SH-SY5Y (cell line): ENCODE measurements around the gene PAX3.

ENCODE experiments used
- GATA2 ChIP-seq: IDR thresholded peaks from 2 replicates; pipeline ENCODE4 v1.6.1; 2011; ENCODE audit warnings: mild to moderate bottlenecking, low read depth, low read length
- GATA3 ChIP-seq: IDR thresholded peaks from 2 replicates; pipeline ENCODE4 v1.6.1; 2011; ENCODE audit warnings: low read depth, mild to moderate bottlenecking, low read length, moderate library complexity

Gene PAX3

DNA sequence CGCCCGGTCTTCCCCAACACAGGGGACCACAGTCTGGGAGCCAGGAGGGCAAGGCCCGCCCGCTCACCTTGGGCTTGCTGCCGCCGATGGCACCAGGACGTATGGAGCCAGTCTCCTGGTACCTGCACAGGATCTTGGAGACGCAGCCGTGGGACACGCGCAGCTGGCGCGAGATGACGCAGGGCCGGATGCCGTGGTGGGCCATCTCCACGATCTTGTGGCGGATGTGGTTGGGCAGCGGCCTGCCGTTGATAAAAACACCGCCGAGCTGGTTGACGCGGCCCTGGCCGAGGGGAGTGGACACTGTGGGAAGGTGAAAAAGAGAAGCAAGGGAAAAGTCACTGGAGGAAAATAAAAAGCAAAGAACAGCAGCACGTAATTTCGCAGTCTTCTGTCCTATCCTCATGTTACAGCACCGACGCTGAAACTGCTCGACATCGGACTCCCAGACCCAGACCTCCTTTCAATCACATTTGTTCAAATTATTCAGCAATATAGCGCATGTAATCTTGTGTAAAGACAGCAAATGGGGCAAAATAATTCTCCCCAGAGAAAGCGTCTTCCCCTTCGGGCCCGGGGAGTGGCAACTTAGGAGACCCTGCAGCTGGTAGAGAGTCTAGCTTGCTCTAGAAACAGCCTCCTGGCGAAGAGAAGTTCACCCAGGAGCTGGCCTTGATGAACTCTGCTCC, 1.7 kb downstream of the PAX3 start:
- TF ChIP-seq GATA3: no peak
- TF ChIP-seq GATA2: no peak

DNA sequence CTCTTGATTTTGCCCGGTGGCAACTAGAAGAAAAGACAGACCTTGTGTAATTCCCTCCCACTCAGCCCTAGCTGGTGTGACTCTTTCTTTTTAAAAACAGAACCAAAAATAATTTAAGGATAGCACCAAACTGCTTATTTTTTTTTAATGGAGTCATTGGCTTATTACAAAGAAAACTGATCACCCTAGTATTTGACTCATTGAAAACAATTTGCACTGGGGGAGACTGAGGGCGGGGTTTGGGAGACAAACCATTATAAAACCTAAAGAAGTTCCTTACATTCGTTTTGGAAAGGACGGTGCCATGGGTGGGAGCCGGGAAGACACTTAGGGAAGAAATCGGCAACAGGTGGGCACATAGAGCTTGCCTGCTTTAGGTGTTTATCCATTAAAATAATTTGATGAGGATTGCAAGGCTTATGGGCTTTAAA, 2.5 kb downstream of the PAX3 start:
- TF ChIP-seq GATA3 (no peak), GATA2 (no peak)

DNA sequence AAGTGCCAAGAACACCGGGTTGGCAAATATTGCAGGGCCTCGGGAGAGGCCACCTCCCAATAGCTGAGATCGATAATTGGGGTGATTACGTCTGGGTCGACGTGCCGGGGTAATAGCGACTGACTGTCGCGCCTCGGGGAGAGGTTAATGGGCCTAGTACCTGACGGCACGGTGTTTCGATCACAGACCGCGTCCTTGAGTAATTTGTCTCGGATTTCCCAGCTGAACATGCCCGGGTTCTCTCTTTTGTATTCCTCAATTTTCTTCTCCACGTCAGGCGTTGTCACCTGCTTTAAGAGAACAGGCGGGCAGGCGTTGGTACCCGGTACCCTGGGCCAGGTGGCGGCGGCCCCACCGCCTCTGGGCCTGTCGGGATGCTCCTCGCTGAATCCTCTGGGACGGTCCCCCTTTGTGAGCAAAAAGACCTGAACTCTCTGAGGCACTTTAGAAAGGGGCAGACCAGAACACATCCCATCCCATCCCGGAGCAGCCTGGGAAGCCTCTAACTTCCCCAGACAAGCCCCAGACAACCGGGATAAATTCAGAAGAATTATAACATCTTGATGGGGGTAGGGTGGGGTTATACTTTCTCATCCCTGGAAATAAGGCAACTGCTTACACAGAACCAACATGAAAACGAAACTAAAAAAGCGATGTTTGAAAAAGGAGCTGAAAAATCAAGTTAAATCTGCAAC, 3.3 kb downstream of the PAX3 start:
- TF ChIP-seq GATA2: no peak
- TF ChIP-seq GATA3: no peak

DNA sequence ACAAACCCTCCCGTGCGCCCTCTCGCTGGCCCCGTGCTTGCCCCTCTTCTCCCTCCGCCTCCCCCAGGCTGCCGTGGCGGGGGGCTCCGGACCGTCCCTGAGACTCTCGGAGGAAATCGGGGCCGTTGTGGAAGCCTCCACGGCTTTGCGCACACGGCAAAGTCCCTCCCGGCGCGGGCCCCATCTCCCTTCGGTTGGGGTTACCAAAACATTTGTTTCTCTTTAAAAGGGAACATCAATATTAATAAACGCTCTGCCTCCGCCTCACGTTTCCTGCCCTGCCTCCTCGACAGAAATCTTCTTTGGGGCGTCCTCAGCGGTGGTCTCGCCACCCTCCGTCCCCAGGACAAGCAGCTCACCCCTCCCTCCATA, 3.8 kb downstream of the PAX3 start:
- TF ChIP-seq GATA3 (no peak), GATA2 (no peak)

DNA sequence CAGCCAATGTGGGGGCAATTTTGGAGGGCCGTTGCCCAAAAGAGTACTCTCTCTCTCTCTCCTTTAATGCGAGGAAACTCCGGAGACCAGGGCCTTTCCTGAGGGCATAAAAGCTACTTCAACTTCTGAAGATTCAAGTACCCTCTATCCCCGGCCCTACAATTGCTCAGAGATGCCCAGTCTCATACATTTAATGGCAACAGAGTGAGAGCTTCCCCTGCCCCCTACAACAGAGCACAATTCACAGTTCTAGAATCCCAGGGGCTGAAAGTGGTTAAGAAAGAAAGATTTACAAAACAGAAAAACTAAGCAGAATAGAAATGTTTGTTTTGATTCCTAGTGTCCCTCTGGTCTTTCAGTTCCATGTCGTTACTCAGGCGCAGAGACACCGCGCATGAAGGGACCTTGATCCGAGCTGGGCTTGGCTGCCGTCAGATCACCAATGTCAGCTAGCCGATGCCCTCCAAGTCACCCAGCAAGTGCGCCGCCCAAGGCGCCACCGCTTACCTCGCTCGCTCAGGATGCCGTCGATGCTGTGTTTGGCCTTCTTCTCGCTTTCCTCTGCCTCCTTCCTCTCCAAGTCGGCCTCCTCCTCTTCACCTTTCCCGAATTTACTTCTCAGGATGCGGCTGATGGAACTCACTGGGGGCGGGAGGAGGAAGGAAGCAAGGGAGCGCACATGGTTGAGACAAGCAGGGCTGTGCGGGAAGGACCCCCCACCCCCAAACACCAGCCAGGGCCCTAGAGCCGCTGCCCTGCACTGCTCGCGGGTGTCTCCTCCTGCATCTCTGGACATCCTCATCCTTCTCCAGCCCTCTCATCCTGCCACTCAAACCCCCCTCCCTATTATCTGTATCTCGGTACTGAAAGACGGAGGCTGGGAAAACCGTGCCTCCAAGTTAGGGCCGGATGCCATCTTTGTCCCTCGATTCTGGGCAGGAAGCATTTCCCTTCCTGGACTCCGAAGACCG, 4.9 kb downstream of the PAX3 start:
- TF ChIP-seq GATA3: no peak
- no peak for TF ChIP-seq GATA2

DNA sequence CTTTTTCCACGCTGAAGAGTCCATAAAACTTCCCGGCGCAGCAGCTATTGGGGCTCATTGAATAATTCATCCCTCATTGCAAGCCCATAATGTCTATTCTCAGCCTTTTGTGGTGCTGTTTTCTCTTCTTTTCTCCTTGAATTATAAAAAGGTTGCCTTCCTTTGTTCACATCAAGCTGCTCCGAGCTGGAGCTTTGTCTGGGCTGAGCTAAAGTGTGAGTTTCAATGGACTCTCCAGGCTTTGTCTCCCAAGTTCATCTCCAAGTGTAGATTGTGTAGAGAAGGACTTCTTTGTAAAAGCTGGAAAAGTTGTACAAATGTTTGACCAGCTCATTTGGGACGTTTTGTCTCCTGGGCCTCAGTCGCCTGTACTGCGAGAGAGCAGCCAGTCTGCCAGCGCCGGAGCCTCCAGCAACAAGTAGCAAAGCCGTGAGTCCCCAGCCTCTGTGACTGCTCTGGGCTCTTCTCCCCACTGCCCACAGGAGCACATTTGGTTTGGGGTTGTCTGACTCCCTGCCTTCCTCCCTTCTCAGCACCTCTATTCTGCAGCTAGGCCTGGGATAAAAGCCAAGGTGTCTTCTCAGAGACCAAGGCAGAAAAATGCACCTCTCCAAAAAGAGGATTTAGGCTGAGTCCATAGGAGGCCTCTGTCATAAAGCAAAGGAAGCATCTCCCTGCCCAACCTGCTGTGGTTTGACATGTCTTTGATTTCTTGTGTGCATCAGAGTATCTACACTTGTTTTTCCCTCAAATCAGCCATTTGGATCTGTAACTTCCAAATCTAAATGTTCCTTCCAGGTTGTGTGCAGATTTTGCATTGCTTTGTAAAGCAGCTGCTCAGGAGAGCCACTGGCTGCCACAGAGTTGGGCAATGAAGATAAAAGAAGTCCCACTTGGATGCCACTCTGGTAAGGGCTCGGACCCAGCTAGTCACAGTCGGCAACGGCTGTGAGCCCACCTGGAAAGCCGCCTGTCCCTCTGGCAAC, 6.4 kb downstream of the PAX3 start:
- TF ChIP-seq GATA3 (no peak), GATA2 (no peak)

DNA sequence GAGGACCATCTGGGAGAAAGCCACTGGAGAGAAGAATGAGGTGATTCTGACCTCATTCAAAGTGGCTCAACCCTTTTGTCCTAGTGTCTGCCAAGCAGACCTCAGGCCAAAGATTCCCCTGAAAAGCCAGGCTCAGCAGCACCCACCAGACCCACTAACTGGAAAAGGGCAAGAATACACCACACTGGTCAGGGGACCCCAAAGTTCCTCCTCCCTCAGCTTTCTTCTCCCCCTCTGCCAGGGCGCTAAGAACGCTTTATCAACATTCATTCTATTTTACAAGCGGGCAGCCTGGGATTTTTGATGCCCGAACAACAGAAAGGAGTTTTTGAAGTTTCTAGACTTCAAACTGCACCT, 7.3 kb downstream of the PAX3 start:
- TF ChIP-seq GATA3: no peak
- no peak for TF ChIP-seq GATA2

DNA sequence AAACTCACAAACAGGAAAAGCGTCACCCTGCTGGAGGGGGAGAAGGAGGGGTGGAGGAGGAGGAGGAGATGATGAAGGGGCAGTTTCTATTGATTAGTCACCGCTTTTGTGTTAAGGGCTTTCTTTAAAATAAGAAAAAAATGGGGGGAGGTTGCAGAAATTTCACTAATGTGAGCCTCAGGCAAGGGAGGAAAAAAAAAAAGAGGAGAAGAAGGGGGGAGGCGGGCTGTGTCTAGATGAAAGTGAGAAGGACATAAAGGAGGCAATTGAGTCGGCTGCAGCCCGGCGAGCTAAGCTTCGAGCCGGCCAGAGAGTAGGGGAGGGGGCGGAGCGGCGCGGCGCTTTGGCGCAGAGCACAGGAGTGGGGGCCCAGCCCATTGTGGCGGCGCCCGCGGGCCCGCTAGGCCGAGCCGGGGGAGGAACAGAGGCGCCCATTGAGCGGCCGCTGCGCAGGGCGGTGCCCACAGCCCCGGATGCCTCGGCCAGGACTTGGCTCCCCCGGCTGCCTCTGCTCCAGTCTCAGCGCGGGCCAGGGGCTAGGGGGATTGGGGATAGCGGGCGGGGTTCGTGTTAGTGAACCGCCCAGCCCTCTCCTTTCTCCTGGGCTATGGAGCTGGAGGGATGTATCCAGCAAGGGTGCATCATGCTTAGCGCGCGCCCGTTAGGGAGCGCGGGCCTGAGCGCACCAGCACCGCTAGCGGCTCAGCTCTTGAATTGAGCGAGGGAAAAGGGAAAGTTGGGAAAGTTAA, 7.9 kb downstream of the PAX3 start:
- TF ChIP-seq GATA3 (no peak), GATA2 (no peak)

DNA sequence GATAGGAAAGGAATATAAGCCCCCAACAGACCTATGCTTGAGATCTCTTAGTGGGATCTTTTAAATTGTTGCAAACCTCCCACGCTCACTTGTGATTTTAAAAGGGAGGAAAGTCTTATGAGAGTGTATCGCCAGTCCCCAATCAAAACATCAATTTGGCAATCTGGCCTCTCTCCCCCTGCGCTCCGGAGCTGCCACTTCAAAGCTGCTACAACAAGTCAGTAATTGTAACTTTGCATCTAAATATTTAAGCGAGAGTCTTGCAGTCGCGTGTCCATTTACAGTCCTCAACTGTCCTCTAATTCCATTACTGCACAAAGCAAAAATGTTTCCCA, 8.4 kb downstream of the PAX3 start:
- TF ChIP-seq GATA3 (no peak), GATA2 (no peak)

DNA sequence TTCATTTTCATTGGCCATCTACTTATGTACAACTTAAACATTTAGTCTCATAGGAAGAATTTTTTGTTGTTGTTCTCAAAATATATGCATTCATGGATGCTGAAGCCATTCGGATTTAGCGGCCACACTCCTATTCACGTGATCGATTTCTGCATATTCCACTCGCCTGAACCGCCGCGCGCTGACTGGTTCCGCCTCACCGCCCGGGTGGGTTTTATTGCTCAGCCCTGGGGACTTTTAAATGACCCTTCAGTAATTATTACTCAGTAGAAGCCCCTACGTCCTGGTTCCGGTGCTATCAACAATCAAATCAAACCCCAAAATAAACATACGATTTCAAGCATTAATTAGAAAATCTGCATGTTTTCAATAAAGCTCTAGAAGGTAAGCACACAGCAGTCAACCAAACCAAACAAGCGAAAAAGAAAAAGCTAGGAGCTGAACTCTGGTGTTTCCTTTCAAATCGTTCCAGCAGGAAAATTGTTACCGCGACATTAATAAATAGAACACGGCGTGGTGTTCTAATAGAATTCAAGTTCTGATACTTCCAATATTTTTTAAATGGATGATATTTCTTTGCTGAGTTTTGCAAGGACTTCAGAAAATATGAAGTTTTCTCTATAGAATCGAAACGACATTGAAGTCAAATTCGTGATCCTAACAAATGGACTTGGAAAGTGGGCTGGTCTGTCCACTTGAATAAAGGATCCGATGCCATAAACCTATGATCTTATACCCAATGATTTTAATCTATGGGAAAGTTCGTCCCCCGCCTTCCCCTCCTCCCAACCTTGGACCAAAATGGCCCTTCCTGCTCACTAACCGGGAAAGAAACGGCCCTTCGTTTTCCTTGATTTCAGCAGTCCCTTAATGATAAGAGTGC, 9.3 kb downstream of the PAX3 start:
- TF ChIP-seq GATA3: no peak

DNA sequence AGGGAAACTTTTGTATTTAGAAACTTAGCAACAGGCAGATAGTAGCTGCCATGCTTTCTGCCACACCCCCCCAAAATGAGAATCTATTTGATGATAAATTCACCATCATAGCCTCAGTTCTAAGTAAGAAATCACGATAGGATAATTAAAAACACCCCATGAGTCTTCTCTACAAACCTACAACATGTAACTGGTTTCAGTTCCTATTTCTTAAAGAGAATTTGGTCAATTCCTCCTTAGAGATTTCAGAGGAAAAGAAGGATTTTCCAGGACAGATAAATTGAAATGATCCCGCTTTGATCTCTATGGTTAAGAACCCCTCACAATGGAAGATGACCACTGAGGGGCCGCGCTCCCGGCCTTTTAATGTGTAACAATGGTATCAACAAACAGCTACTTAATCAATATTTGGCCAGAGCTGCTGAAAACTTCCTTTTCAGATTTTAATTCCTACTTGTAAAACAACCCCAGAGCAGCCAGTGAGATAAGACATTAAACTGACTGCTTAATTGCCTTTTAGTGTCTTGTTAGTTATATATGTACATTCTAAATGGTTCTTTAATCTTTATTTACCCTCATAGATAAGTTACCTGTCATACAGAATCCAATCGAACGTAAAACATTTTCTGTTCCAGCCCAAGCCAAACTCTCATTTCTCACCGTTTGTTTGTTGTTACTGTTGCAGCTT, 10.1 kb downstream of the PAX3 start:
- TF ChIP-seq GATA3 (no peak), GATA2 (no peak)

DNA sequence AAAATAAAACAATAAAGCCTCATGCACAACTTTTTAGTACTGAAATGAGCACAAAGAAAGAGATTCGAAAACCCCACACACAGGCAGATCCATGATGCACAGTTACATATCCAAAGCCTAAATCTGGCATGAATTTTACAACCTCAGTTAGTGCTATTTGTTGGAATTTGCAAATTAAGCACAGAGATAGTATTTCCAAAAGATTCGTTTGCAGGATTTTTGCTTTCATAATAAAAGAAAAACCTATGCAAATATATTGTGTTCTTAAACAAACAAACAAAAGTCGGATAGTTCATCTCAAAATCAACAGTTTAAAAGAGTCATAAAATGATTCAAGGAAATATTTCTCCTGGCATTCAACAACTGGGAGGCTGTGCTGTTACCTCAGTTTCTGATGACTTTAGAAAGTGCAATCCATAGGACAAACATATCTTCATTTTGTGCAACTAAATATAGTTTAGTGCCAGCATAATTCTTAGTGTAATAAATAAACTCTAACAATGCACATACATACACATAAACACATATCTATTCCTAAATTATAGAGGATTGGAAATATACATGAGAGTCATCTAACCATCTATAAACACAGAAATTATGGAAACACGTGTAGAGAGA, 10.8 kb downstream of the PAX3 start:
- no peak for TF ChIP-seq GATA3
- TF ChIP-seq GATA2: no peak
